HTERT RPE-1 (cell line): Measurements from ENCODE around the gene ZNF112.
"Not testable (repeated sequence)": the region's sequence is repeated elsewhere in the genome, so short reads cannot be mapped to it uniquely, and the experiment has no call there.

Experiments used
- in situ Hi-C: fragments of 300-500 bp; cut with MboI; formaldehyde crosslinking; loops from 4 replicates; pipeline ENCODE4 v1.14.3; 2020; ENCODE audit warnings: low sequenced_read_pairs

Gene ZNF112

DNA sequence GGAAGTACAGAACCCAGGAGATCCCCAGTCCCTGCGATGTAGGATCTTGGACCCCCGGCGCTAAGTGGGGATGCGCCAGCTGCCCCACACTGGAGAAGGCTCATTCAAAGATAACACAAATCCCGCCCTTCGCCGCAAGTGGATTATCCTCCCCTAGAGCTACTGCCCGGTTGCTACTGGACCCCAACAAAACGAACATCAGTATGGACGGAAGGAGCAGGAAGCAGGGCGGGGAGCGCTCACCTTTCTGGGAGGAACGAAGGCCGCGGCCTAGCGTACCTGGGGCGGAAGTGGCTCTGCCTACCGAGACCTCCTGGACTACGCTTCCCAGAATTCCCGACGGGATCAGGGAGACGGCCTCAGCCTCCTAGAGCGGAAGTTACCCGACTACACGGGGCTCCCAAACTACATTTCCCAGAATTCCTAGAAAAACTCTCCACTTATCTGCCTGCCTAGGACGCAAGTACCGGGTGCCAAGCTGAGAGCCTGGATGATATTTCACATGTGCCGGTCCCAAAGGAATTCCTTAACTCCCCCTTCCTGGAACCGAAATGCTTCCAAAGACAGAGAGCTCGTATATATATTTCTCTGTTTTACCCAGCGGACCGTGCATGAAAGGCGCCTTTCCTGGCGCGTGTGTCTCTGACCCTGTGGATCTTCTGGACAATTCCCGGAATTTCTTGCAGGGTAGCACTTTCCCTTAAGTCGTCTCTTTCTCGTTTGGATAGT, at the start of gene ZNF112:
ZNF112 (minus strand) TSS at position 298 of the 729 bp plus-strand sequence. CDS start 16,141 bp downstream, outside the sequence.
- in situ Hi-C loops: no loop called here

DNA sequence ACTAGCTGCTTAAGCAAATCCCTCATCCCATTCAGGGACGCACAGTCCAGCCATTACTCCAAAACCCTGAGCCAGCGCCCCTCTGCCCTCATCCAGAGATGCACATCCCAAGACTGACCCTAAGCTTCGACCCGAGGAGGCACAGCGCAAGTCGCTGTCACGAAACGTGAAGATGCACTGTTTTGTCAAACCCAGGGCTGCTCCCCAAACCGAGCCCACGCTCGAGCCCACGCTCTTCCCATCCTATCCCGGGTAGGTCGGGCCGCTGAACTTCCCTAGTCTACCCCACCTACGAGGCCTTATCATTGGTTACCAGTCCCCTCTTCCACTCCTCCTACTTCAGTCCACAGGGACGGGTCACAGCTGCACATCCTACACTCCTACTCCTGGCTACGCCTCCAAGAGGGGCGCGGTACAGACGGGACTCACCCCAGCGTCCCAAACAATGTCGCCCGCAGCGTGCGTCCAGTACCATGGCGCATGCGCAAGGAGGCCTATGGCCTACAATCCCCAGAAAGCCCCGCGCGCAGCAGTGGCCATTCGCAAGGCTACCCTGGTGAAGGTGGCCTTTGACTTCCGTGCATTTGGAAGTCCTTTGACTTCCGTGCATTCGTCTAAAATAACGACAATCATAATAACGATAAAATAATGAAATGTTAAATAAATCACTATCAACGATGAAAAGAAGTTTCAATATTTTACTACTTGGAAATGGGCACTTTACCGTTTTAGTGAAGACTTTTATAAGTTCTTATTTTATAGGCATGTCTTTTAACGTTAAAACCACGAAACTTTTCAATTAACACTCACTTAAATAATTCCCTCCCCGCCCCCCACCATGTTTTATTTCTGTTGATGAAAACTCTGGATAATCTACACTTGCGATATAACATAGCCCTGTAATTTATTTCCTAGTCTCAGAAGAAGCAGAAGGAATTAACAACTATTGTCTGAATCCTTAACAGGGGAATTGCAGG, 44.9 kb upstream of the ZNF112 start, which contains the start of gene ZNF285:
ZNF285 (minus strand) TSS at position 470 of the 977 bp plus-strand sequence. CDS start 4,395 bp downstream, outside the sequence.
- in situ Hi-C loops: no loop called here

DNA sequence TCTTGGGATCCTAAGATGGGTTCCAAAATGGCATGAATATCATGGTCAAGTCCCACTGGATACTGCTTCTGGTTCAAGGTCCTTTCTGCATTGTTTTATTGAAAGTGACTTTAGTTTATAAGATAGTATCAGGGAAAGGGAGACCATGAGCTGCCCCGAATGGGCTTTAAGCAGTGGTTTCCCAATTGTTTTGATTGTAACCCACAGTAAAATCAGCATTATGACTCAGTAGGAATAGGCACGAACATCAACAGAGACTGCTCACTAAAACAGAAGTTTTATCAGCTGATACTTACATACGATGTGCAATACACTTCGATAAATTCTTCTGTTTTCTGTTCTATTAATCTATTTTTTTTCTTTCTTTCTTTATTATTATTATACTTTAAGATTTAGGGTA, 32.8 kb upstream of the ZNF112 start:
- in situ Hi-C loops: not testable (repeated sequence)

DNA sequence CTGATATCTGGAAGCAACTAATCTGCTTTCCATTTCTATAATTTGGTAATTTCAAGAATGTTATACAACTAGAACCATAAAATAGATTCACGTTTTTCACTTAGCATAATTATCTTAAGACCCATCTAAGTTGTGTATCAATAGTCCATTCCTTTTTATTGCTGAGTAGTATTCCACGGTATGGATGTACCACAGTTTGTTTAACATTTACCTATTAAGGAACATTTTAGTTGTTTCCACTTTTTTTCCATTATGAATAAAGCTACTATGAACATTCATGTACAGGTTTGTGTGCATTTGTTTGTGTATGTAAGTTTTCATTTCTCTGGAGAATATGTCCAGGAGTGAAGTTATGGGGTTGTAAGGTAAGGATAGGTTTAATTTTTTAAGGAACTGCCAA, 18.3 kb upstream of the ZNF112 start:
- in situ Hi-C loops: no loop called here

DNA sequence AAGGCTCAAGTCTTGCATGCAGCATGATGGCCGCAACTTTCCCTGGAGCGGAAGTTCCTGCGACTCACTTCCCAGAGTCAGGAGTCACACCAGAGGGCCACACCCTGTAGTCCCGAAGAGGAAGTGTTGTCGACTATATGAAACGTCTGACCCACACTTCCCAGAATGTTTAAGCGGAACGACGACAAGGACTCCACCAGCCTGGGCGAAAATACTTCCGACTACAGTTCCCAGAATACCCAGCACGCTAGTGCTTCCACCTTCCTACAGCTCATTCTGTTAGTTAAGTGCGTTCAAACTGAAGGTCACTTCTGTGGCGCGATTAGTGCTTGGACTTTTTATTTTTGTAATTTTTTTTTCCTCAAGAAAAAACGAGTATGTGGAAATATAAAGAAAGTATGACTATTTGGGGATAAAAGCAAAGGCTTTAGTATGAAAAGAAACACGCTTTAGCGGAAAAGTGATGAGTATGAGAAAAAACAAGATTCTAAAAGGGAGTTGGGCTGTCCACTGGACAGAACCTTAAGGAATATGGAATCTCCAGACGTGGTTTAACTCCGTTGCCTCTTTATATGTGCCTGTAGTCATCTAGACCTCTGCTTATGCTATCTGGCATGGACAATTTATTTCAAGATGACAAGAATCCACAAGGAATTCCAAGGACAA, 15.5 kb upstream of the ZNF112 start:
- in situ Hi-C loops: no loop called here

DNA sequence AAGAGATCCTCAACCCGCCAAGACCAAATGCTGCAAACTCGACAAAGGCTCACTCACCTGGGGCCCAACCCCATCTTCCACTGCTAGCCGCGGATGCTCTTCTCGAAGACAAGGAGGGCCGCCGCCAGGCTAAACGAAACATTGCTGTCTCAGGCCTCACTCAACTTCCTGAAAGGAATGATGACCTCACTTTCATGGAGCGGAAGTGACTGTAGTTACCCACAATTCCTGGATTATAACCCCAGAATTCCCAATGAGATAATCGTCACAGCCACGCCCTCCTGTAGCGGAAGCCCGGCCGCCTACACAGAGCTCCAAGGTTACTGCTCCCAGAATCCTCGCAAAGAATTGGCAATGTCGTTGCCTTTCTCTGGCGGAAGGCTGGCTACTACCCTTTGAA, 10.5 kb upstream of the ZNF112 start:
- in situ Hi-C loops: no loop called here

DNA sequence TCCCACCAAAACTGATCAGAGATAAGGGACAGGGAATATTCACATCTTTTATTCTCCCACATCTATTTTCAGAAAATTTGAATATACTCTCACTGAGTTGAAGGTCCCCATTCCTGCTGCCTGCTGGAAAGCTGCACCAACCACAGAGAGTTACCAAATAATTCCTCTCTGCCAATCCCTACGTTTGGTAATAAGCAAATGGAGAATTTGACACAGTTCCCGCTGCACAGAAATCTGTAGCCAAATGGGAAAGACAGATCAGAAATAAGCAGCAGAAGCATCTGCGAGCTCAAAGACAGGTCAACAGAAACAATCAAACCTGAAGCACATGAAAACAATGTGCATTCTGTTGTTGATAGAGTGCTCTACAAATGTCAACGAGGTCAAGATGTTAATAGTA, 9.9 kb downstream of the ZNF112 start:
- in situ Hi-C loops: no loop called here

DNA sequence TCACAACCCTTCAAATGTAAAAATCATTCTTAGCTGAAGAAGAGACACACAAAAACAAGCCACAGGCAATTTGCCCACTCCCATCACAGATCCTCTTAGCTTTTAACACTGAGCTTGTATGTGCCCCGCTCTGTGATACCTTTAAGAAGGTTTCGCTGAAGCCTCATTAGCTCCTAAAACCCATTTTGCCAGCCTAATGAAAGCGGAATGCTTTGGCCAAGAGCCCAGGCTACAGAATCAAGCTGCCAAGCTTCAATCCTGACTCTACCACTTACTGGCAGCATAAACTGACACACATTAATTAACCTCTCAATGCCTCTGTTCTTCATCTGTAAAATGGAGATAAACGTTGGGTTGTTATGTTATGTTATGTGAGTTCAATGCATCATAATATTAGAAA, 10.5 kb downstream of the ZNF112 start:
- in situ Hi-C loops: no loop called here

DNA sequence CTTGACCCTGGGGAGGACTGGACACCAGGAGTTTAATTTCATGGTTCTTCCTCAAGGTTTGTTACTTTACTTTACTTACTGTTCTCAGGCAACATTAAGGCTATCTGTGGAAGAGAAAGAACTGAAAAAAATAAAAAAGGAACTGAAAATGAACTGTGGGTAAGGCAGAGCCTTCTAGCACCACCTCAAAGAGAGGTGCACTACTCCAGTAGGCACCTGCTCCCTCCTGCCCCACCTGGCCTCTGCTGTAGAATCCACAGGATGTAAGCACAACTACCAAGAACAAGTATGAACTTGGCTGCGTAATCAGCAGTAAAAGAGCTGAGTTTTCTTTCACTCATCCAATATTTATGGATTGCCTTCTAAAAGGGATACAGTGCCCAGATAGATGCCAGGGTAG, 12.2 kb downstream of the ZNF112 start:
- in situ Hi-C loops: no loop called here

DNA sequence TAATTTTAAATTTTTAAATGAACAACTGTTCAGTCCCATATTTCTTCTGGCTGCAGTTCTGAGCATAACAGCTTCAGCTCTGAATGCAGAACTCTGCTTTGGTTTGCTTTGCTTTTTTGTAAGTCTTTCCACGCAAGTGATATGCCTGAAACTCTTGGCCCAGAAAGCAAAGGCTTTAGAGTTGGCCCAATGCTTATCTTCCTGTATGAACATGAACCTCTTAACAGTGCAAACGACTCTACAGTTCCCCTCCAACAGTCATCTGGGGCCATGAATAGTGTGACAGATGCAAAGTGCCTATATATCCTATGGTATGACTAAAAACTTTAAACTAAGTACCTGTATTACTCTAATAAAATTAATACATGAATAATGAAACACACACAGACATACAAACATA, 14.7 kb downstream of the ZNF112 start:
- in situ Hi-C loops: no loop called here

DNA sequence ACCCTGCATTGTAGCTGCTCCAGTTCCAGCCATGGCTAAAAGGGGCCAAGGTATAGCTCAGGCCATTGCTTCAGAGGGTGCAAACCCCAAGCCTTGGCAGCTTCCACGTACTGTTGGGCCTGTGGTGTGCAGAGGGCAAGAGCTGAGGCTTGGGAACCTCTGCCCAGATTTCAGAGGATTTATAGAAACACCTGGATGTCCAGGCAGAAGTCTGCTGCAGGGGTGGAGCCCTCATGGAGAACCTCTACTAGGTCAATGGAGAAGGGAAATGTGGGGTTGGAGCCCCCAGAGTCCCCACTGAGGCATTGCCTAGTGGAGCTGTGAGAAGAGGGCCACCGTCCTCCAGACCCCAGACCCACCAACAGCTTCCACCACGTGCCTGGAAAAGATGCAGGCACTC, 21.8 kb downstream of the ZNF112 start:
- in situ Hi-C loops: not testable (repeated sequence)

DNA sequence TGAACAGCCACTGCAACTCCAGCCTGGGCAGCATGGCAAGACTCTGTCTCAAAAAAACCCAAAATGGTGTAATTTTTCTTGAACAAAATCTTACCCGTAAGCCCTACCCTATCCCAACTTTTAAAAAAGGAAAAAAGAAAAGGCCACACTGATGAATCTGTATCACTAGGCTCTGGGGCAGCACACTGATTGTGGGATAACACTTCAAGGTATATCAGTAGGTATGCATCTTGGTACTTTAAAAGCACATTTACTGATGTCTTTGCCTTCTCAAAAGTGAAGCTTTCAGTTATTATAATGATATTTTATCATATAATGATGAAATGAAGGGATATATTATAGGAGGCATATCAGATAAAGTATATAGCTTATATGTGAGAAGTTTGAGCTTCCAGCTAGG, 24.3 kb downstream of the ZNF112 start:
- in situ Hi-C loops: no loop called here

DNA sequence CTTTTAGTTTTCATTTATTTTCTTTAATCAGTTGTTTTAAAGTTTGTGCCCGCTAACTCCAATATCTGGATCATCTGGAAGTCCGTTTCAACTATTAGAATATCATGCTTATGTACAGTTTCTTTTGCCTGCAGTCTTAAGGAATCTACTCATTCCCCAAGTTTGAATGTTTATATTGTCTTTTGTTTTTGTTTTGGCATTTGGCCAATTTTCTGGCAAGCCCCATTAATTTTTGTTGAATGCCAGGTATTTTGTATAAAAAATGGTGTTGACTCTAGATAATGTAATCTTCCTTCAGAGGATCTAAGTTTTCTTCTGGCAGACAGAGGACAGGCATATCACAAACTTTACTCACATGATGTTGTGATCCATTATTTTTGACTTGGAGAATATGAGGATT, 40.6 kb downstream of the ZNF112 start:
- in situ Hi-C loops: no loop called here

DNA sequence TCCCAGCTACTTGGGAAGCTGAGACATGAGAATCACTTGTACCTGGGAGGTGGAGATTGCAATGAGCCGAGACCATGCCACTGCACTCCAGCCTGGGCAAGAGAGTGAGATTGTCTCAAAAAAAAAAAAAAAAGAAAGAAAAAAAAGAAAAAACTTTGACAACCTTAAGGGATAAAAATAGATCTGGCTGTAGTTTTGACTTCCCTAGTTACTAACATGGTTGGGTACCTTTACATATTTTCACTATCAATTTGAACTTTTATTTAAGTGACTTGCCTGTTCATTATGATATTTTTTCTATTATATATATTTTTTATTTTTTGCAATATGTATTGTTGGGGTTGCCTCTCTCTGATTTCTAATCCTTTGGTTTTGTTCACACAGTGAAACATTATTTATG, 43.2 kb downstream of the ZNF112 start:
- in situ Hi-C loops: no loop called here

DNA sequence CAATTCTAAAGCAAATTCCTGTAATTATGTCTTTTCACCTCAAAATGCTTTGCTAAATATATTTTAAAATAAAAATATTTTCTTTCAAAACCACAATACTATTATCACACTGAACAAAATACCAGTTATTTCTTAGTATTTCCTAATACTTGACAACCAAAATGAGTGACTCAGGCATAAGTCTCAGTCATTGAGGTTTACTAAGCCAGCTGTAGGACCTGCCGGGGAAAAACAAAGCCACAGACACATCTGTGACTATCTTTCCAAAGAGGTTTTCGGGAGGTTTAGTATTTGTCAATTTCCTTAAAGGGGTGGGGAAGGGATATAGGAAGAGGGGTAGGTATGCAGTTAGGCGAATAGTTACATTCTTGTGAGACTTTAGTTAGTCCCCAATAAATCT, 48.5 kb downstream of the ZNF112 start:
- in situ Hi-C loops: no loop called here

DNA sequence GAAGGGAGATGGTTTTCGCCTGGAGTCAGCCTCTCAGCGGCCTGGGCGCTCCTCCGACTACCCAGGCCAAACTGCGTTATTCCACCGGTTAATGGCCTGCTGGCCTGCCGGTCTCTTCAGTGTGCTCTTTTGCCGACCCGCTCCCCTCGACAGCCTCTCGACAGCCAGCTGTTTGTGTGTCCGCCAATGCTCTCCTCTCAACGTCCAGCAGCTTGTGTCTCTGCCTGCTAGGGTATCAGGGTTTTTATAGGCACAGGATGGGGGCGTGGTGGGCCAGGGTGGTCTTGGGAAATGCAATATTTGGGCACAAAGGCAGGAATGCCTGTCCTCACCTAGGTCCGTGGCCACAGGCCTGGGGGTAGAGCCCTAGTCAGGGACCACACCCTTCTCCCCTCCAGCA, 50.2 kb downstream of the ZNF112 start:
- in situ Hi-C loops: no loop called here

DNA sequence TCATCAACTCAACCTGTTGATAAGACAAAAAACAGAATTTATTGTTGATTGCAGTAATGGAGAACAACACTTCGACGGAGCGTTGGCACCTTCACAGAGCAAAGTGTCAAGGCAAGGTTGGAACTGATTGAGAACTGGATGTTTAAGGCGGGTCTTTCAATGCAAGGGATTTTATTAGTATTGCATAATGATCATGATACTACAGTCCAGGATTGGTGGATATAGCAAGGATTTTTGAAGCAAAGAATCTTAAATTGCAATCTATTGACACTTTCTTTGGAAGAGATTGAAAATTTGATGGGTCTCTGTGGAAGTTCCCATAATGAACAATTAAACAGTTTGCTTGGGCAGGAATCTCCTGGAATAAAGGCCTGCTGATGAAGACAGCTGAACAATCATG, 51.0 kb downstream of the ZNF112 start:
- in situ Hi-C loops: no loop called here

DNA sequence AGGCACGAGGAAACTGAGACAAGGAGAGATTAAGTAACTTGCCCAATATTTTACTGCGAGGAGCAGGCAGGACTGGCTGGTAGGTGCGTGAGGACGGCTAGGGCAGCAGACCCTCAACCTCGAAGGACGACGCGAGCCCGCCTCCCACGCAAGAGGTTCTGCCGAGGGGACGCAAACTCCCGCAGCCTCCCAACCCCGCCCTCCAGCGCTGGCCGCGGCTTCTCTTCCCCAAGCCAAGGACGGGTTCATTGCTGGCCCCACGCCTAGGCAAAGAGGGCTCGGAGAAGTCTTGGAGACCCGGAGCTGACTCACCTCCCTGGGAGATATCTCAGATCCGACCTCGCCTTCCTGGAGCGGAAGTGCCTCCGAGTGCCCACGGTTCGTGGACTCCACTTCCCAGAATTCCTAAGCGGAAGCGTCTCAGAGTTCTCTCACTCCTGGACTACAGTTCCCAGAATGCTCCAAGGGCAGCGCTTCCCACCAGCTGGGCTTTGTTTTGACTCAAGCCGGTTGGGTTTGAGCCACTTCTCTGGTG, 51.8 kb downstream of the ZNF112 start, which contains the start of gene ZNF235:
ZNF235 (minus strand) TSS at position 367 of the 535 bp plus-strand sequence. CDS start 1,621 bp downstream, outside the sequence.
- in situ Hi-C loops: no loop called here

DNA sequence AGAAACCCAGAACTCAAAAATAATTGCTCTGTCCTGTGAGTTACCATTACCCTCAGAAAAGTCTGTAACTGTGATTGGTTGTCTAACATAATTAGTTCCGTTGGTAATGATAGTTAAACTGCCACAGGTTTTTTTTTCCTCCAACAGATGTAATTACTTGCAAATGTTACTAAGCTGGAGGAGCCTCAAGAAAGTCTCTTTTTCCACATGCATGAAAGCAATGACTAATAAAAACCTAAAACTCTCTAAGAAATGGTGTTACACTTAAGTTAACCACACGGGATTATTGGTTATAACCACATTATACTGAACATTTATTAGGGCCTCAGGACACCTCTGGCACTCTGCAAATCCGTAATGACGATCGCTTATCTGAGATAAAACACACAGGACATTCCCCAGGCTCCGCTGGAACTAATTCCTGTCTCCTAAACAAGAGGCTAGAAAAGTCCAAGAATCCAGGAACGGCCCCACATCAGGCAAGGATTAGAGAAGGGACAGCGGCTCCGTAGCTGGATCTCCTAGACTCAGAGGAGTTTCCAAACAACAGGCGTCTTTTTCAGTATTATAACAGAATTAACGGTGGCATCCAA, 52.4 kb downstream of the ZNF112 start:
- in situ Hi-C loops: no loop called here

DNA sequence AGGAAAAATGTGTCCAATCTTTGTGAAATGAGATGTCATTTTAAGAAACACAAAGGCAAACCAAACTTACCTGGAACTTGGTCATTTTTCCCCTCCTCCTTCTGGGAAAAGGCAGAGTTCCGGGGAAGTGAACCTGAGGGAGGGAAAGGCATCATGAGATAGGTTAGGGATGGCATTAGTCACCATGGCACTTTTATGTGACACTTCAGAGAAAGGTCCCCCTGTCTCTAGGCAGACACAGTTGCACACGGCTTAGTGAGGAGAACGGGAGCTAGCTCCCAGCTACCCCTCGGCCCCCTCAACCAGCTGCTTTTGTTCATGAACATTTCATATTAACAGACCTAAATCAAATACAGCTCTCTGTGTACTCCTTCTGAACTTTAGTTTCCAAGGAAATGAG, 53.2 kb downstream of the ZNF112 start:
- in situ Hi-C loops: no loop called here

DNA sequence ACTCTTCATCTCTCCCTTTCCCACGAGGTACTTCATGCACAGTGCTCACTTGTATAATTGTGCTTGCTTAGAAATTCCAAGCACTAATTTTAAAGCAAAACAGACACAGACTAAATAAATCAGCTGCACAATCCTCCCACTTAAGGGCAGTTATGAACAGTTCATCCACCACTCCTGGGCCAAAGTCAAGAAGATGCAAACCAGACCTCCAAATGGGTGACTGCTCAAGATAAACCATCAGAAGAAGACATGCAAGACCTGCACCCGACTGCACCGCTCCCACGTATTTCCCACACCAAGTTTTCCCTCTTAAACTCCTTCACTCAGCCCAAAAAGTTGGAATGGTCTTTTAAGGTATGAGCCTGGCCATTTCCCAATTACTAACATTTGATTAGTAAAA, 71.5 kb downstream of the ZNF112 start:
- in situ Hi-C loops: no loop called here
